22Rv1 (cell line): ENCODE measurements around the gene RBM20.

ENCODE experiments used
- H3K27ac ChIP-seq: fragments of 450-650 bp; 2 replicates; pipeline ENCODE4 v1.5.1; 2017
- CTCF ChIP-seq: fragments of 450-650 bp; IDR thresholded peaks from 2 replicates; pipeline ENCODE4 v1.5.1; 2017; ENCODE audit warnings: mild to moderate bottlenecking
- ZFX ChIP-seq: fragments of 450-650 bp; IDR thresholded peaks from 2 replicates; pipeline ENCODE4 v1.6.1; 2017; ENCODE audit warnings: antibody characterized with exemption, borderline replicate concordance

Gene RBM20

GRCh38 chr10:110793886-110794285 lies 149.8 kb downstream of the RBM20 start:
- TF ChIP-seq CTCF (no peak), ZFX (no peak)

GRCh38 chr10:110794808-110795207 lies 150.7 kb downstream of the RBM20 start:
- no peak overlapping the region for H3K27ac ChIP-seq
- TF ChIP-seq ZFX: no peak
- TF ChIP-seq CTCF: no peak

More at GRCh38 chr10:110793886-110794285, 149.8 kb downstream of the RBM20 start:
- peak overlapping the region; percentile 75 for H3K27ac ChIP-seq

GRCh38 chr10:110797416-110797815 lies 153.3 kb downstream of the RBM20 start:
- TF ChIP-seq ZFX: no peak
- no peak for TF ChIP-seq CTCF
- H3K27ac ChIP-seq: no peak overlapping the region

GRCh38 chr10:110798340-110798739 lies 154.2 kb downstream of the RBM20 start:
- no peak overlapping the region for H3K27ac ChIP-seq
- TF ChIP-seq CTCF (no peak), ZFX (no peak)

GRCh38 chr10:110802090-110802489 lies 158.0 kb downstream of the RBM20 start:
- H3K27ac ChIP-seq: no peak overlapping the region
- no peak for TF ChIP-seq CTCF
- TF ChIP-seq ZFX: no peak

GRCh38 chr10:110802551-110803238 lies 158.6 kb downstream of the RBM20 start:
- no peak overlapping the region for H3K27ac ChIP-seq
- TF ChIP-seq CTCF (no peak), ZFX (no peak)

GRCh38 chr10:110803239-110803749 lies 159.2 kb downstream of the RBM20 start:
- TF ChIP-seq CTCF (no peak), ZFX (no peak)
- H3K27ac ChIP-seq: no peak overlapping the region
